Thyroid gland (tissue), 4 donors: ENCODE data around the gene LOC101059915.
"Not testable (repeated sequence)": the region's sequence is repeated elsewhere in the genome, so short reads cannot be mapped to it uniquely, and the experiment has no call there.

ENCODE experiments used
- CTCF ChIP-seq, 6 experiments: fragments of 200-600 bp in 3 of 6; fragments of 450-650 bp in 3 of 6; sonication (generic) in 3 of 6; IDR thresholded peaks; one replicate each; pipeline ENCODE4 v1.5.1; 2016 to 2019; ENCODE audit warnings: antibody characterized with exemption in 6 of 6, mild to moderate bottlenecking in 2 of 6, inconsistent platforms in 1 of 6, moderate library complexity in 1 of 6
- POLR2A ChIP-seq, 2 donors: fragments of 450-650 bp; IDR thresholded peaks; one replicate each; pipeline ENCODE4 v1.6.1; 2017; ENCODE audit warnings: antibody characterized with exemption in 2 of 2, mild to moderate bottlenecking in 2 of 2, moderate library complexity in 1 of 2

GRCh38 chrX:71644406-71644805 lies 22.9 kb upstream of the LOC101059915 start:
- not testable (repeated sequence) for TF ChIP-seq CTCF, POLR2A (IDR thresholded peaks at IDR 0.05)
